Tibial nerve (tissue), 4 donors: ENCODE data around the gene GSTA2. TPM values are rescaled to one million over a fixed set of nuclear protein-coding genes. Genes with fewer than 3 reads are reported as not detected.
"Not testable (repeated sequence)": the region's sequence is repeated elsewhere in the genome, so short reads cannot be mapped to it uniquely, and the experiment has no call there.

Experiments used
- DNase-seq, 2 donors: peaks; one replicate each; pipeline ENCODE4 v3.0.0-alpha.2; 2019; ENCODE audit warnings: low spot score in 2 of 2
- H3K27ac ChIP-seq, 4 donors: fragments of 200-600 bp; sonication (generic) in 3 of 4; one replicate each; pipeline ENCODE4 v1.5.1; 2017 to 2019; ENCODE audit warnings: mild to moderate bottlenecking in 1 of 4
- H3K27me3 ChIP-seq, 2 donors: fragments of 200-600 bp; sonication (generic) in 1 of 2; one replicate each; pipeline versions ENCODE4 v1.5.1 to v1.6.0; 2017 to 2019
- H3K36me3 ChIP-seq, 3 donors: fragments of 200-600 bp; sonication (generic); one replicate each; pipeline ENCODE4 v1.5.1; 2018 to 2019
- H3K4me1 ChIP-seq, 4 donors: fragments of 200-600 bp; sonication (generic) in 3 of 4; one replicate each; pipeline ENCODE4 v1.5.1; 2017 to 2019
- H3K4me3 ChIP-seq, 4 donors: fragments of 200-600 bp; sonication (generic) in 3 of 4; one replicate each; pipeline ENCODE4 v1.5.1; 2017 to 2019; ENCODE audit warnings: mild to moderate bottlenecking in 1 of 4, moderate library complexity in 1 of 4
- H3K9me3 ChIP-seq, 4 donors: fragments of 200-600 bp; sonication (generic) in 3 of 4; one replicate each; pipeline ENCODE4 v1.5.1; 2017 to 2019
- EP300 ChIP-seq, 2 donors: sonication (generic); formaldehyde crosslinking; IDR thresholded peaks; one replicate each; pipeline ENCODE4 v1.6.1; 2017; ENCODE audit warnings: antibody characterized with exemption in 2 of 2, mild to moderate bottlenecking in 1 of 2
- POLR2A ChIP-seq, 2 donors: fragments of 450-650 bp; IDR thresholded peaks; one replicate each; pipeline ENCODE4 v1.6.1; 2017; ENCODE audit warnings: antibody characterized with exemption in 2 of 2, mild to moderate bottlenecking in 2 of 2, moderate library complexity in 2 of 2
- WGBS, 2 donors: methylation state at CpG; one replicate each; pipeline ENCODE4 v1.1.5; 2018; 5-methylcytosine and 5-hydroxymethylcytosine counted together
- total RNA-seq, 4 donors: library from RNA; depleted of rRNA; stranded (reverse); fragments of >200 nt; gene quantifications; one replicate each; pipeline ENCODE4 v1.1.0, GENCODE V29; 2016
- TF ChIP-seq, protein P1 (sequence below), 5 experiments: fragments of 200-600 bp in 3 of 5; fragments of 450-650 bp in 2 of 5; sonication (generic) in 3 of 5; IDR thresholded peaks; one replicate each; pipeline ENCODE4 v1.5.1; 2016 to 2019; ENCODE audit warnings: antibody characterized with exemption in 5 of 5, mild to moderate bottlenecking in 3 of 5, moderate library complexity in 2 of 5

The GSTA2 gene
- total RNA-seq, 4 donors from 2014 or later: not detected

DNA sequence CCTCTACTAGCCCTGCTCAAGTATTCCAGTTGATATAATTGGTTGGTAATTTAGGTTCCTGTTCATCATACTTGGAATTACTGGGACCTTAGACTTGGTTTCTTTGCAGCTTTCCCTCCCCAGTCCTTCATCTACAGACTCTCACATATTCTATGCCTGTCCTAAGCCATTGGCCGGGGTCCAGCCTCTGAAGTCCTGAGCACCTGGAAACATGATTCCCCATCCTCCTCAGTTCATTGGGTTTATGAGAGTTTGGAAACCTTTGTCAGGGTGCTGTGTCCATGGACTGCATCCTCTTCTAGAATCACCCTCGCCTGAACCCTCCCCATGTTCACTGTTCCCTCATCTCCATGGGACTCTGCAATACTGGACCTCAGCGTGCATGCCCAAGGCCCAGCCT, 8.8 kb downstream of the GSTA2 start:
- WGBS, 2 donors: 89 to 92% methylated on average over 3 of the region's 3 CpGs

DNA sequence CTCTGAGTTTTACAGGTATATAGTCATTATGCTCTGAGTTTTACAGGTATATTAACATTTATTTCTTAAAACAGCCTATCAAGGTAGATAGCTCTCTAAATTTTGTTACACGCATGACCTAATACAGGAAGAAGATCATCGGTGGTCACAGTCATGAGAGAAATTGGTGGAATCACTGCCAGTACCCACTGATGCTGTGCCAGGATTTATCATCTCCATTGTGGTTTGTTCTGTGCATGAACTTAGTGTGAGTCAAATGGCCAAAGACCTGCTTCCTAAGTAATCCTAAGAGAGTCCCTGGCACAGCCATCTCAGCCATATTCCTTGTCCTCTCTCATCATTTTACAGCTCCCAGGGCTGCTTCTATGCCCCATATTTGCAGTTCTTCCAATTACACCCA, 10.1 kb downstream of the GSTA2 start:
- not testable (repeated sequence) for H3K27ac ChIP-seq, H3K27me3 ChIP-seq, DNase-seq, H3K36me3 ChIP-seq, H3K4me3 ChIP-seq, H3K4me1 ChIP-seq
- peaks cover 0 to 15% (median 0%) of the 10 kb centered on the region in 4 donors for H3K9me3 ChIP-seq
- 90 to 93% methylated on average over 2 of the region's 2 CpGs for WGBS, 2 donors

More for the DNA sequence above, 8.8 kb downstream of the GSTA2 start:
- H3K4me3 ChIP-seq: no peak overlapping the region
- H3K27me3 ChIP-seq: no peaks in the 10 kb centered on the region
- peaks cover 0 to 15% (median 0%) of the 10 kb centered on the region in 4 donors for H3K9me3 ChIP-seq
- no peak for DNase-seq
- no peaks in the 10 kb centered on the region for H3K36me3 ChIP-seq
- H3K4me1 ChIP-seq: no peaks in the 10 kb centered on the region
- H3K27ac ChIP-seq: no peak overlapping the region
- TF ChIP-seq POLR2A (IDR thresholded peaks at IDR 0.05): no peak
- TF ChIP-seq, protein P1, sequence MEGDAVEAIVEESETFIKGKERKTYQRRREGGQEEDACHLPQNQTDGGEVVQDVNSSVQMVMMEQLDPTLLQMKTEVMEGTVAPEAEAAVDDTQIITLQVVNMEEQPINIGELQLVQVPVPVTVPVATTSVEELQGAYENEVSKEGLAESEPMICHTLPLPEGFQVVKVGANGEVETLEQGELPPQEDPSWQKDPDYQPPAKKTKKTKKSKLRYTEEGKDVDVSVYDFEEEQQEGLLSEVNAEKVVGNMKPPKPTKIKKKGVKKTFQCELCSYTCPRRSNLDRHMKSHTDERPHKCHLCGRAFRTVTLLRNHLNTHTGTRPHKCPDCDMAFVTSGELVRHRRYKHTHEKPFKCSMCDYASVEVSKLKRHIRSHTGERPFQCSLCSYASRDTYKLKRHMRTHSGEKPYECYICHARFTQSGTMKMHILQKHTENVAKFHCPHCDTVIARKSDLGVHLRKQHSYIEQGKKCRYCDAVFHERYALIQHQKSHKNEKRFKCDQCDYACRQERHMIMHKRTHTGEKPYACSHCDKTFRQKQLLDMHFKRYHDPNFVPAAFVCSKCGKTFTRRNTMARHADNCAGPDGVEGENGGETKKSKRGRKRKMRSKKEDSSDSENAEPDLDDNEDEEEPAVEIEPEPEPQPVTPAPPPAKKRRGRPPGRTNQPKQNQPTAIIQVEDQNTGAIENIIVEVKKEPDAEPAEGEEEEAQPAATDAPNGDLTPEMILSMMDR (IDR thresholded peaks at IDR 0.05): no peak
- TF ChIP-seq EP300 (IDR thresholded peaks at IDR 0.05): no peak

DNA sequence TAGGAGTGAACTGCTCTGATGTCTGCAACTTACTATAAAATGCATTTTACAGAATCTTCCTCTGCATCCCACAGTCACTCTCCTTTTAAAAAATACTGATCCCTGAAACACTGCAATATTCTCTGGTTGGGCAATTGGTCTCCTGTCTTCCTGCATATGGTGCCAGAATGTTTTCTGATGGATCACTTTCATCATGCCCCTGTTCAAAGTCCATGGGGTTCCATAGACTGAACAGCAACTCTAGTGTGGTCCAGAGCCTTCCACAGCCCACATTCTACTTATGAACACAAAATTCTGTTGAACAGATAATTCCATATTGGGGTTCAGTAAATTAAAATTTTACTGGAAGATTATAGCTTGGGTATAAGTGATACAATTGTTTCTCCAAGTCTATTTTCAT, 11.0 kb downstream of the GSTA2 start:
- no peak overlapping the region for H3K4me3 ChIP-seq
- DNase-seq: no peak
- no peaks in the 10 kb centered on the region for H3K36me3 ChIP-seq
- no peak overlapping the region for H3K27ac ChIP-seq
- no peaks in the 10 kb centered on the region for H3K27me3 ChIP-seq
- TF ChIP-seq EP300 (IDR thresholded peaks at IDR 0.05) (no peak), POLR2A (IDR thresholded peaks at IDR 0.05) (no peak)
- TF ChIP-seq, protein P1 (IDR thresholded peaks at IDR 0.05): no peak
- H3K4me1 ChIP-seq: no peaks in the 10 kb centered on the region
- peaks cover 0 to 15% (median 0%) of the 10 kb centered on the region in 4 donors for H3K9me3 ChIP-seq

- Histone ChIP-seq H3K4me1 (no peaks in the 10 kb centered on the region), H3K27ac (no peak overlapping the region), H3K9me3 (peaks cover 0 to 15% (median 0%) of the 10 kb centered on the region in 4 donors), H3K4me3 (no peak overlapping the region), H3K36me3 (no peaks in the 10 kb centered on the region), H3K27me3 (no peaks in the 10 kb centered on the region)
- DNase-seq: no peak
- no peak for TF ChIP-seq POLR2A (IDR thresholded peaks at IDR 0.05)
- TF ChIP-seq EP300 (IDR thresholded peaks at IDR 0.05): no peak
- TF ChIP-seq, protein P1 (IDR thresholded peaks at IDR 0.05): no peak
- 77 to 82% methylated on average over 2 of the region's 2 CpGs for WGBS, 2 donors
Measured at GRCh38 chr6:52749556-52750152, 13.6 kb downstream of the GSTA2 start.

DNA sequence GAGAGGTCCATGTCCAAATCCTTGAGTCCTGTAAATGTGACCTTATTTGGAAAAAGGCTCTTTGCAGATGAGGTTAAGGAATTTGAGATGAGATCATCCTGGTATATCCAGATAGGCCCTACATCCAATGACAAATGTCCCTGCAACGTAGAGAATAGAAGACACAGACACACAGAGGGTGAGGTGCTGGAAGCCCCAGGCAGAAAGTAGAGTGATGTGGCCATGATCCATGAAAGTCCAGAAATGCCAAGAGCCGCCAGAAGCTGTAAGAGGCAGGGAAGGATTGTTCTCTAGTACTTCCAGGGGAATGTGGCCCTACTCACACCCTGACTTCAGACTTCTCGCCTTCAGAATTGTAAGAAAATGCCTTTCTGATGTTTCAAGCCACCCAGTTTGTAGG, 16.0 kb downstream of the GSTA2 start:
- 59 to 60% methylated on average over 3 of the region's 3 CpGs for WGBS, 2 donors
- not testable (repeated sequence) for H3K4me1 ChIP-seq, H3K4me3 ChIP-seq, H3K27ac ChIP-seq, H3K27me3 ChIP-seq, DNase-seq, H3K36me3 ChIP-seq
- peaks cover 0 to 15% (median 0%) of the 10 kb centered on the region in 4 donors for H3K9me3 ChIP-seq

DNA sequence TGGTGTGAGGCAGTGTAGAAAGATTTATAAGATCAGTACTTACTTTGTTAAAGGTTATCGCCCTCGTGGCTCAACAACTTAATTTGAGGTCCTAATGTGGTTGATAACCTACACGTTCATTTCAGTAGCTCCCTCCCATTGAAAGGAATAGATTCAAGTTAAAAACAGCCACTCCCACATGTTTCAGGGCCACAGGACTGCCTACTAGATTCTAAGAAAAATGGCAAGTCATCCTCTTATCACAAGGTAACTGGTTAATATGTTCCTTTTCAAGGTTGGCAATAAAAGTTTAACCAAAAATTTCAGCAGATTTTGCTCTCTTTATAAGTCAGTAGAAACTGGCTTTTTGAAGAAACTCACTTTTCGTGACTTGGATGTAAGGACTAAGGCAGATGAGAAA, 17.1 kb downstream of the GSTA2 start:
- H3K4me1 ChIP-seq: no peaks in the 10 kb centered on the region
- WGBS, 2 donors: 47 to 49% methylated on average over 4 of the region's 4 CpGs
- no peak overlapping the region for H3K4me3 ChIP-seq
- H3K27me3 ChIP-seq: no peaks in the 10 kb centered on the region
- no peak for DNase-seq
- no peaks in the 10 kb centered on the region for H3K36me3 ChIP-seq
- peaks cover 0 to 14% (median 0%) of the 10 kb centered on the region in 4 donors for H3K9me3 ChIP-seq
- no peak for TF ChIP-seq POLR2A (IDR thresholded peaks at IDR 0.05)
- TF ChIP-seq, protein P1 (IDR thresholded peaks at IDR 0.05): no peak
- TF ChIP-seq EP300 (IDR thresholded peaks at IDR 0.05): no peak
- no peak overlapping the region for H3K27ac ChIP-seq
